ENCODE measurements around the gene YIPF4.
"Not testable (repeated sequence)": the region's sequence is repeated elsewhere in the genome, so short reads cannot be mapped to it uniquely, and the experiment has no call there.

Gene YIPF4

DNA sequence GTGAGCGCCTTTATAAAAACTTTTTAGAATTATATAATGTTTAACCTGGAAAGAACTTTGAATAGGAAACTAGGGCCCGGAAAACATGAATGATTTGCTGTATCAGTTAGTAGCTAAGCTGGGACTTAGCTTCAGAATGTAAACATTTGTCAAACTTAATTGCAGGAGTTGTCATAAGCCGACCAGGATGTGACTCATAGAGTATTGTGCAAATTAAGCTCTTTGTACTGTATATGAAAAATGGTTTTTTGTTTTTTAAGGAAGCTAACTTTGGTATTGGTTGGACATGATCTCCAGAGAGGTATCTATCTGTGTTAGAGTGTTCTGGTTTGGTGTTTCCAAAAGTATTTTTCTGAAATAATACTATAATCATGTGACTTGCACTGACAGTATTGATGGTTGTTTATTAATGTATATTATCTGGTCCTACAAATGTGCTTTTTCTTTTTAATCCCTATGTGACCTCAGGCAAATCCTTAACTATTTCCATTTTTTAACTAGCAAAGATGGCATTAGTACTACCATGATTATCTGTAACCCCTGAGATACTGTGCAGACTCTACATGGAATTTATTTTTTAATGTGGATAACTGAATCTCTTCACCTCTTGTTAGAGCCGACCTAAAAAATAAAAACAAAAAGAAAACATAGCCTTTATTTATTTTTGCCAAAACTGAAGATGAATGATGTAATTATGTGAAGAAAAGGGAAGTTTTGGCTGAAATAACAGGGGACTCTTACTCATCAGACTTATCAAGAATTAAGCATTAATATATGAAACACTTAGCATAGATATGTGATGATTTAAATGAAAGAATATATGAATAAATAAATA, 11.7 kb downstream of the YIPF4 start:
- peak; percentile 46 for DNase-seq (ENCODE audit: low read depth)

GRCh38 chr2:32290000-32290339, 12.3 kb downstream of the YIPF4 start:
- no peak for DNase-seq (ENCODE audit: low read depth)

DNA sequence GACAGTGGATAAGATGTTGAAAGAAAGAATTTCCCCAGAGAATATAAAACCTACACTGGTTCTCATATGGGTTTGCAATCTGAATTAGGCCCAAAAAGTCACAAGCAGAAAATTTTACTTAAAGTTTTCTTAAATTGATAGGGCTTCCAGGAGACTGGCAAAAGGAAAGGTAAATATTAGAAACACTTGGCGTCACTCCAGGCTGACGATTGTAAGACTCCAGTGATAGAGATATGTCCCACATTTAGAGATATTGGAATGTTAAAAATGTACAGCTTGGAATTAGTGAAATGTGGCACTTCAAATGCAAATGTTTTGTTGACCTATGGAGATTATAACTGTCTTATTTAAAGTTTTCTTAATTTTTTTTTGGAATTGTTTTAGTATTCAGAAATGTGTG, 14.0 kb downstream of the YIPF4 start:
- no peak for DNase-seq (ENCODE audit: low read depth)

GRCh38 chr2:32293493-32293892, 15.8 kb downstream of the YIPF4 start:
- not testable (repeated sequence) for DNase-seq (ENCODE audit: low read depth)

- not testable (repeated sequence) for DNase-seq (ENCODE audit: low read depth)
Observed at GRCh38 chr2:32293966-32294562, 16.4 kb downstream of the YIPF4 start.

GRCh38 chr2:32310577-32310976, 32.9 kb downstream of the YIPF4 start:
- no peak for DNase-seq (ENCODE audit: low read depth)

DNA sequence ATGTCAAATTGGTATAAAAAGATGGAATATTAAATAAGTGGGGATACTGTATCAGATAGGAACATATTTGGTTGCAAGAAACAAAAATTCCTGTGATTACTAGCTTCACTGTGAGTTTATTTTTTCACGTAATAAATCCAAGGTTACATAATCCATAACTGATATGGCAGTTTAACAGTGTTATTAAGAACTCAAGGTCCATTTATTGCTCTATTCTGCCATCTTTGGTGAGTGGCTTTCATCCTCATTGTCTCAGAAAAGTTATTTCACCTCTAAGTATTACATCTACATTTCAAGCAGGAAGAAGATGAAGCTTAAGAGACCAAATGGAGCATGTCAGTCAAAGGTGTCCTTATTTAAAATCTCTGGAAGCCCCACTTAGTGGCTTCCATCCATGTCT, 37.2 kb downstream of the YIPF4 start:
- no peak for DNase-seq (ENCODE audit: low read depth)

DNA sequence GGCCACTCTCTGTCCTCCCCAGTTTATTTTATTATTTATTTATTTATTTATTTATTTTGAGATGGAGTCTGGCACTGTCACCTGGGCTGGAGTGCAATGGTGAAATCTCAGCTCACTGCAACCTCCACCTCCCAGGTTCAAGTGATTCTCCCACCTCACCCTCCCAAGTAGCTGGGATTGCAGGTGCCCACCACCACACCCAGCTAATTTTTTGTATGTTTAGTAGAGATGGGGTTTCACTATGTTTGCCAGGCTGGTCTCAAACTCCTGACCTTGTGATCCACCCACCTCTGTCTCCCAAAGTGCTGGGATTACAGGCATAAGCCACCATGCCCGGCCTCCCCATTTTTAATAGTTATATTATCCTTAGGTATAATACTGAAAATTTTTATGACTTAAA, 51.0 kb downstream of the YIPF4 start:
- DNase-seq (ENCODE audit: low read depth) = not testable (repeated sequence)

GRCh38 chr2:32329180-32329980, 51.7 kb downstream of the YIPF4 start:
- not testable (repeated sequence) for DNase-seq (ENCODE audit: low read depth)

GRCh38 chr2:32330136-32330535, 52.4 kb downstream of the YIPF4 start:
- DNase-seq (ENCODE audit: low read depth) = no peak

- DNase-seq (ENCODE audit: low read depth) = no peak
Observed at GRCh38 chr2:32342801-32343200, 65.1 kb downstream of the YIPF4 start.

DNA sequence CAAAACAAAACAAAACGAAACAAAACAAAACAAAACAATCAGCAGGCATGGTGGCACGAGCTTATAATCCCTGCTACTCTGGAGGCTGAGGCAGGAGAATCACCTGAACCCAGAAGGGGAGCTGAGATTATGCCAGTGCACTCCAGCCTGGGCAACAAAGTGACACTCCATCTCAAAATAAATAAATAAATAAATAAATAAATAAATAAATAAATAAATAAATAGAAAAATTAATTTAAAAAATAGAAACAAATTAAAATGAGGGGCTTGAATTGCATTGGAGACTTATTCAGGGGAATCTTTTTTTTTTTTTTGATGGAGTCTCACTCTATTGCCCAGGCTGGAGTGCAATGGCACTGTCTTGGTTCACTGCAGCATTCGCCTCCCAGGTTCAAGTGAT, 73.1 kb downstream of the YIPF4 start:
- not testable (repeated sequence) for DNase-seq (ENCODE audit: low read depth)

DNA sequence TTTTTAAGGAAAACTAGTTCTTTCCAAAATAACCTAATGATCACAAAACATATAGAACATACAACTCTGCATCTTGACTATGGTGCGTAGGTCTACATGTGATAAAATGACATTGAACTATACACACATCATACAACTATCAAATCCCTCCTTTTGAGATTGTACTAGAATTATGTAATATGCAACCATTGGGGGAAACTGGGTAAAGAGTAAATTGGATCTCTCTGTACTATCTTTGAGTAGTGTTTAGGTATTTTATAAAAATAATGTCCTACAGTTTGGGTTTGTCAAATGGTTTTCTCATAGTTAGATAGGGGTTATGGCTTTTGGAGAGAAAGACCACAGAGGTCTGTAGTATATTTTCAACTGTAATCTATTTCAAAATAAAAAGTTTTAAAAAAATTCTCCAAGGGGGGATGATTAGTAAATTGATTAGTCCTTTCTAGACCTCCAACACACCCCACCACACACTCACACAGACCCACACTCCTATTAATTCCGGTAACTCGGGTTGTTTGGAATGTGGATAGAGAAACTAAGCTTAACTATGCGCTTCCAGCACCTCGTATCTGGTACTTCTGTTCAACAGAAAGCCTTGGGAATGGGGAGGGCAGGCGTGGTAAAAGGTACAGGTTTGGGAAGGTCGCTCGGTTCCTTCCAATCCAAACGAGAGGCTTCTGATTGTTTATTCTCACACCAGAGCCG, 78.4 kb downstream of the YIPF4 start:
- no peak for DNase-seq (ENCODE audit: low read depth)

GRCh38 chr2:32356681-32357317, 79.1 kb downstream of the YIPF4 start, which contains the start of gene BIRC6:
TSS of gene BIRC6 (plus strand) at chr2:32357023. CDS start at chr2:32357162, 139 bp downstream.
- peak; percentile 68 for DNase-seq (ENCODE audit: low read depth)

GRCh38 chr2:32357318-32358110, 79.8 kb downstream of the YIPF4 start:
- DNase-seq (ENCODE audit: low read depth) = no peak

DNA sequence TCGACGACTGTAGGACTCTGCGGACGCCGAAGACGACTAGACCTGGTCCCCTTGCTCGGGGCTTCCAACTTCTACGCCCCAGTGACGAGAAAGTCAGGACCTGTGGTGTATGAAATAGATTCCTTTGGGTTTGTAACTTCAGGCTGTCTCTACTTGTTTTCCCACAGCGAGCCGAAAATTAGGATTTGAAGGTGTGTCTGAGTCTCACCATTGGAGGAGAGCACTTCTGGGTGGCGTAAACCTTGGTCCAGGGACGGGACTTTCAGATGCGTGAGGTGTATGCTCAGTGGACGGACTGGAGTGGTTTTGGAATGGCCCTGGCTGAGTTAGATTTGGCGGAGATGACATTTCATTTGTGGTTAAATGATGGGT, 80.4 kb downstream of the YIPF4 start:
- no peak for DNase-seq (ENCODE audit: low read depth)

GRCh38 chr2:32360416-32360815, 82.7 kb downstream of the YIPF4 start:
- no peak for DNase-seq (ENCODE audit: low read depth)

DNA sequence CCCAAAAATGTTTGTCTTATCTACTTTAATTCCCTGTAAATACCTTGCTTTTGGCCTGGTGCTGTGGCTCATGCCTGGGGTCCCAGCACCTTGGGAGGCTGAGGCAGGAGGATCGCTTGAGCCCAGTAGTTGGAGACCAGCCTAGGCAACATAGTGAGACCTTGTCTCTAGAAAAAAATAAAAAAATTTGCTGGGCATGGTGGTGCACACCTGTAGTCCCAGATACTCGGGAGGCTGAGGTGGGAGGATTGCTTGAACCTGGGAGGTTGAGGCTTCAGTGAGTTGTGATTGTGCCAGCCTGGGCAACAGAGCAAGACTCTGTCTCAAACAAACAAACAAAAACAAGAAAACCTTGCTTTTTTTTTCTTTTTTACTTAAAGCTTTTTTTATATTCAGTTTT, 85.3 kb downstream of the YIPF4 start:
- not testable (repeated sequence) for DNase-seq (ENCODE audit: low read depth)

DNA sequence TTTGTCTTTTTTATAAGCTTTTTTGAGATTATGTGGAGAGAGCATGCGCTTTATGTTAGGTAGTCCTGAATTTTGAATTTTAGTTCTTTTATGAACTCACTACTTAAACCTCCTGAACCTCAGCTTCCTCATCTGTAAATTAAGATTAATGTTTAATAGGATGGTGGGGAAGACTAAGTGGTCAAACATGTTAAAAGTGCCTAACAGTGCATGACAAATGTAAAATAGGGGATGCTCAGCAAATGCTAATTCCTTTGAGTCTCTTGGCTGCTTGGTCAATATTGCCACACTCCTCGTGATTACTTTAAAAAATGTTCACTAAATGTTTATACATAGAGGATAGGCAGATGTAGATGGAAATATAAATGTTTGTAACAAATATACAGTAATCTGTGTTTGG, 85.9 kb downstream of the YIPF4 start:
- DNase-seq (ENCODE audit: low read depth) = no peak

GRCh38 chr2:32364290-32364689, 86.6 kb downstream of the YIPF4 start:
- not testable (repeated sequence) for DNase-seq (ENCODE audit: low read depth)

- DNase-seq (ENCODE audit: low read depth) = not testable (repeated sequence)
Observed at GRCh38 chr2:32365679-32366078, 88.0 kb downstream of the YIPF4 start.
